Loucy (cell line): ENCODE measurements around the gene NARF.
"Not testable (repeated sequence)": the region's sequence is repeated elsewhere in the genome, so short reads cannot be mapped to it uniquely, and the experiment has no call there.

Source experiments
- H2AFZ ChIP-seq: fragments of 200-600 bp; sonication (generic); 2 replicates; pipeline ENCODE4 v1.6.0; 2016; ENCODE audit warnings: antibody characterized with exemption, mild to moderate bottlenecking, low read length, moderate library complexity
- H3F3A ChIP-seq: fragments of 200-600 bp; 2 replicates; pipeline ENCODE4 v1.6.0; 2016; ENCODE audit warnings: antibody characterized with exemption, low read depth, mild to moderate bottlenecking
- H3K27me3 ChIP-seq: fragments of 200-600 bp; sonication (generic); 2 replicates; pipeline ENCODE4 v1.6.1; 2014; ENCODE audit warnings: low read length, mild to moderate bottlenecking; ENCODE audit not compliant: insufficient read depth, poor library complexity, severe bottlenecking
- H3K36me3 ChIP-seq: fragments of 200-600 bp; sonication (generic); 2 replicates; pipeline ENCODE4 v1.6.1; 2016; ENCODE audit warnings: low read length; ENCODE audit not compliant: insufficient read depth
- H3K4me1 ChIP-seq: fragments of 200-600 bp; sonication (generic); 2 replicates; pipeline ENCODE4 v1.5.1; 2014; ENCODE audit warnings: low read length, mild to moderate bottlenecking; ENCODE audit not compliant: insufficient read depth, poor library complexity, severe bottlenecking
- H3K4me2 ChIP-seq: fragments of 200-600 bp; sonication (generic); 2 replicates; pipeline ENCODE4 v1.6.0; 2014; ENCODE audit warnings: antibody characterized with exemption, low read length, low read depth, mild to moderate bottlenecking; ENCODE audit not compliant: poor library complexity, severe bottlenecking
- H3K4me3 ChIP-seq: fragments of 200-600 bp; sonication (generic); 2 replicates; pipeline ENCODE4 v1.5.1; 2014; ENCODE audit warnings: low read length, mild to moderate bottlenecking, mixed read lengths; ENCODE audit not compliant: poor library complexity, severe bottlenecking
- H3K79me2 ChIP-seq: fragments of 200-600 bp; sonication (generic); 2 replicates; pipeline ENCODE4 v1.6.1; 2014; ENCODE audit warnings: low read length; ENCODE audit not compliant: insufficient read depth
- H3K9ac ChIP-seq: fragments of 200-600 bp; sonication (generic); 2 replicates; pipeline ENCODE4 v1.6.0; 2014; ENCODE audit warnings: mild to moderate bottlenecking, low read depth, low read length, moderate library complexity; ENCODE audit not compliant: poor library complexity, severe bottlenecking
- H3K9me2 ChIP-seq: fragments of 200-600 bp; sonication (generic); replicated peaks from 2 replicates; pipeline ENCODE4 v1.6.1; 2016; ENCODE audit warnings: low read depth, low read length, mixed read lengths
- H3K9me3 ChIP-seq: fragments of 200-600 bp; sonication (generic); 2 replicates; pipeline ENCODE4 v1.6.1; 2014; ENCODE audit warnings: mild to moderate bottlenecking, antibody characterized with exemption, low read length, low read depth; ENCODE audit not compliant: insufficient read depth
- H4K20me1 ChIP-seq: fragments of 200-600 bp; sonication (generic); 2 replicates; pipeline ENCODE4 v1.6.0; 2014; ENCODE audit warnings: antibody characterized with exemption, low read length, mild to moderate bottlenecking; ENCODE audit not compliant: insufficient read depth, poor library complexity, severe bottlenecking
- CTCF ChIP-seq: fragments of 200-600 bp; sonication (generic); conservative IDR thresholded peaks from 2 replicates; pipeline ENCODE4 v1.5.1; 2014; ENCODE audit warnings: mild to moderate bottlenecking, antibody characterized with exemption, low read length
- EZH2phosphoT487 ChIP-seq: fragments of 200-600 bp; IDR thresholded peaks from 2 replicates; pipeline ENCODE4 v1.6.1; 2018; ENCODE audit warnings: antibody characterized with exemption, mild to moderate bottlenecking, moderate library complexity, borderline replicate concordance

The NARF gene

GRCh38 chr17:82513864-82514263 is 55.3 kb downstream of the NARF start:
- not testable (repeated sequence) for H2AFZ ChIP-seq, H3K4me1 ChIP-seq, H3K9me3 ChIP-seq, H4K20me1 ChIP-seq, H3K9me2 ChIP-seq, H3K9ac ChIP-seq, H3K4me2 ChIP-seq, H3K4me3 ChIP-seq, H3K79me2 ChIP-seq, H3K36me3 ChIP-seq, H3K27me3 ChIP-seq, H3F3A ChIP-seq

- Histone ChIP-seq H4K20me1 (peaks cover 20% of the 10 kb centered on the region), H3K9me2 (no peaks in the 10 kb centered on the region), H3K4me3 (no peak overlapping the region), H3K9ac (no peak overlapping the region), H3K4me2 (no peak overlapping the region), H3K4me1 (peaks cover 12% of the 10 kb centered on the region), H3K27me3 (no peaks in the 10 kb centered on the region), H3K79me2 (peaks cover 25% of the 10 kb centered on the region), H3K36me3 (no peaks in the 10 kb centered on the region), H2AFZ (no peak overlapping the region), H3K9me3 (no peaks in the 10 kb centered on the region), H3F3A (no peaks in the 10 kb centered on the region; the same call in 1 of the 2 replicates)
- TF ChIP-seq EZH2phosphoT487 (no peak), CTCF (no peak)
These were observed 58.8 kb downstream of the NARF start for GRCh38 chr17:82517230-82517865.

GRCh38 chr17:82518826-82519810 is 60.6 kb downstream of the NARF start, which contains the start of gene FOXK2:
FOXK2 (plus strand) TSS chr17:82519732; CDS start chr17:82519889, 157 bp downstream.
- no peaks in the 10 kb centered on the region for H3K36me3 ChIP-seq
- peak within 1 kb of the TSS; percentile 80 for H3K9ac ChIP-seq
- H2AFZ ChIP-seq, result peak within 1 kb of the TSS; percentile 96
- H3K4me3 ChIP-seq, result peak within 1 kb of the TSS; percentile 99
- H3K79me2 ChIP-seq, result peaks cover 42% of the 10 kb centered on the region
- peak within 1 kb of the TSS; percentile 99 for H3K4me2 ChIP-seq
- no peaks in the 10 kb centered on the region for H3K27me3 ChIP-seq
- H3K9me3 ChIP-seq, result no peaks in the 10 kb centered on the region
- H3K4me1 ChIP-seq, result peaks cover 26% of the 10 kb centered on the region
- peaks cover 37% of the 10 kb centered on the region for H4K20me1 ChIP-seq
- no peak for TF ChIP-seq EZH2phosphoT487
- no peak for TF ChIP-seq CTCF
- no peaks in the 10 kb centered on the region; the same call in 1 of the 2 replicates for H3F3A ChIP-seq
- no peaks in the 10 kb centered on the region for H3K9me2 ChIP-seq
